GM18858 (cell line): ENCODE measurements around the gene SLC4A8.
"Not testable (repeated sequence)": the region's sequence is repeated elsewhere in the genome, so short reads cannot be mapped to it uniquely, and the experiment has no call there.

ENCODE experiments used
- ATAC-seq: cut with Tn5 transposase; IDR thresholded peaks from one replicate; pipeline ENCODE4 v1.9.1; 2021; ENCODE audit not compliant: unreplicated experiment

The SLC4A8 gene

GRCh38 chr12:51424094-51424661 lies 453 bp upstream of the SLC4A8 start:
- no peak for ATAC-seq

- no peak for ATAC-seq
Measured at GRCh38 chr12:51428256-51428655, 3.6 kb downstream of the SLC4A8 start.

GRCh38 chr12:51429700-51430099 lies 5.1 kb downstream of the SLC4A8 start:
- no peak for ATAC-seq

- no peak for ATAC-seq
Measured at GRCh38 chr12:51430196-51430895, 5.7 kb downstream of the SLC4A8 start.

- ATAC-seq = no peak
Measured at GRCh38 chr12:51432921-51433320, 8.3 kb downstream of the SLC4A8 start.

GRCh38 chr12:51434305-51434704 lies 9.7 kb downstream of the SLC4A8 start:
- no peak for ATAC-seq

- ATAC-seq = no peak
Measured at GRCh38 chr12:51437431-51437830, 12.8 kb downstream of the SLC4A8 start.

- ATAC-seq = no peak
Measured at GRCh38 chr12:51439330-51439729, 14.7 kb downstream of the SLC4A8 start.

- ATAC-seq = no peak
Measured at GRCh38 chr12:51441583-51441982, 17.0 kb downstream of the SLC4A8 start.

GRCh38 chr12:51442324-51442723 lies 17.7 kb downstream of the SLC4A8 start:
- ATAC-seq = no peak

- no peak for ATAC-seq
Measured at GRCh38 chr12:51443573-51443972, 18.9 kb downstream of the SLC4A8 start.

GRCh38 chr12:51448618-51449256 lies 24.1 kb downstream of the SLC4A8 start:
- no peak for ATAC-seq

GRCh38 chr12:51449580-51450246 lies 25.1 kb downstream of the SLC4A8 start:
- ATAC-seq = no peak

- ATAC-seq = no peak
Measured at GRCh38 chr12:51450333-51450732, 25.7 kb downstream of the SLC4A8 start.

- no peak for ATAC-seq
Measured at GRCh38 chr12:51450806-51451205, 26.2 kb downstream of the SLC4A8 start.

- ATAC-seq = not testable (repeated sequence)
Measured at GRCh38 chr12:51454016-51454415, 29.4 kb downstream of the SLC4A8 start.

- ATAC-seq = not testable (repeated sequence)
Measured at GRCh38 chr12:51455050-51455449, 30.4 kb downstream of the SLC4A8 start.

GRCh38 chr12:51458635-51459034 lies 34.0 kb downstream of the SLC4A8 start:
- no peak for ATAC-seq

GRCh38 chr12:51460519-51460918 lies 35.9 kb downstream of the SLC4A8 start:
- no peak for ATAC-seq

- no peak for ATAC-seq
Measured at GRCh38 chr12:51465491-51465890, 40.9 kb downstream of the SLC4A8 start.

GRCh38 chr12:51470116-51470515 lies 45.5 kb downstream of the SLC4A8 start:
- no peak for ATAC-seq
